Fibroblast of lung (primary cell): ENCODE results near the gene KREMEN1.

Experiments
- CTCF ChIP-seq, 2 donors: IDR thresholded peaks in 1 of 2; conservative IDR thresholded peaks in 1 of 2; 1 replicate in 1 of 2; 2 replicates in 1 of 2; pipeline ENCODE4 v1.5.1; 2011 to 2012; ENCODE audit warnings: low read length in 2 of 2, control low read depth in 1 of 2, inconsistent platforms in 1 of 2, low read depth in 1 of 2, mild to moderate bottlenecking in 1 of 2
- EZH2 ChIP-seq: IDR thresholded peaks from 2 replicates; pipeline ENCODE4 v1.5.1; 2012; ENCODE audit warnings: low read length, control low read depth, mild to moderate bottlenecking; ENCODE audit errors: missing control alignments

- no peak for TF ChIP-seq CTCF (conservative IDR thresholded peaks at IDR 0.05 in 1 of 2, IDR thresholded peaks at IDR 0.05 in 1 of 2; ENCODE audit: low read depth in 1 of 2, low read length in 2 of 2)
- TF ChIP-seq EZH2 = no peak
Measured at GRCh38 chr22:29124777-29125442, 52.1 kb downstream of the KREMEN1 start.
